Left ventricle myocardium inferior (tissue), 1 donor: Measurements from ENCODE around the gene TSPAN18. TPM values are rescaled to one million over a fixed set of nuclear protein-coding genes. Genes with fewer than 3 reads are reported as not detected.

Source experiments
- DNase-seq: peaks from one replicate; pipeline ENCODE4 v3.0.0-alpha.2; 2020
- H3K27ac ChIP-seq: fragments of 200-600 bp; replicated peaks from 2 replicates; pipeline ENCODE4 v1.8.0; 2021
- H3K27me3 ChIP-seq: fragments of 200-600 bp; 2 replicates; pipeline ENCODE4 v1.8.0; 2021; ENCODE audit warnings: low read depth
- H3K36me3 ChIP-seq: fragments of 200-600 bp; 2 replicates; pipeline ENCODE4 v1.8.0; 2021
- H3K4me1 ChIP-seq: fragments of 200-600 bp; 2 replicates; pipeline ENCODE4 v1.8.0; 2021
- H3K4me3 ChIP-seq: fragments of 200-600 bp; 2 replicates; pipeline ENCODE4 v1.8.0; 2021; ENCODE audit warnings: mild to moderate bottlenecking, moderate library complexity
- H3K9me3 ChIP-seq: fragments of 200-600 bp; replicated peaks from 2 replicates; pipeline ENCODE4 v1.8.0; 2021
- CTCF ChIP-seq: fragments of 200-600 bp; IDR thresholded peaks from 2 replicates; pipeline ENCODE4 v1.8.0; 2021; ENCODE audit warnings: antibody characterized with exemption, mild to moderate bottlenecking, borderline replicate concordance
- intact Hi-C: fragments of 100-400 bp; cut with micrococcal nuclease; formaldehyde crosslinking; loops from one replicate; pipeline ENCODE4 v1.11.0; 2022
- total RNA-seq: library from RNA; stranded (reverse); fragmentation: NEBNext Ultra II Directional; extraction: Animal tissue kit (Norgen Biotek cat#: 25700); gene quantifications from one replicate; pipeline ENCODE4 v1.2.1, GENCODE V29; 2021
- donor health status: DM: no; HTN: yes; CAD: no; lungs with severe emphysema.

The TSPAN18 gene
- total RNA-seq, 1 donor from 2014 or later: 129 TPM

GRCh38 chr11:44802347-44802746 is 75.6 kb downstream of the TSPAN18 start:
- no peak overlapping the region for H3K4me3 ChIP-seq
- no peaks in the 10 kb centered on the region for H3K9me3 ChIP-seq
- H3K27me3 ChIP-seq: no peaks in the 10 kb centered on the region
- no peaks in the 10 kb centered on the region for H3K36me3 ChIP-seq
- no peak for DNase-seq
- no peak for TF ChIP-seq CTCF
- peaks cover 66% of the 10 kb centered on the region for H3K4me1 ChIP-seq
- H3K27ac ChIP-seq: no peak overlapping the region
- intact Hi-C loops: no loop called here

- Histone ChIP-seq H3K36me3 (no peaks in the 10 kb centered on the region), H3K27ac (no peak overlapping the region), H3K27me3 (no peaks in the 10 kb centered on the region), H3K9me3 (no peaks in the 10 kb centered on the region), H3K4me1 (peaks cover 65% of the 10 kb centered on the region), H3K4me3 (no peak overlapping the region)
- TF ChIP-seq CTCF: no peak
- DNase-seq: no peak
- intact Hi-C loops: no loop called here
Measured at GRCh38 chr11:44803009-44803408, 76.2 kb downstream of the TSPAN18 start.

GRCh38 chr11:44804449-44805437 is 78.0 kb downstream of the TSPAN18 start:
- Histone ChIP-seq H3K27me3 (no peaks in the 10 kb centered on the region), H3K4me1 (peaks cover 58% of the 10 kb centered on the region), H3K36me3 (no peaks in the 10 kb centered on the region), H3K27ac (peak overlapping the region; percentile 38), H3K9me3 (no peaks in the 10 kb centered on the region), H3K4me3 (no peak overlapping the region)
- intact Hi-C loops: no loop called here
- no peak for TF ChIP-seq CTCF
- no peak for DNase-seq

- DNase-seq: no peak
- Histone ChIP-seq H3K27ac (no peak overlapping the region), H3K4me3 (no peak overlapping the region), H3K9me3 (no peaks in the 10 kb centered on the region), H3K4me1 (peaks cover 64% of the 10 kb centered on the region), H3K36me3 (no peaks in the 10 kb centered on the region), H3K27me3 (no peaks in the 10 kb centered on the region)
- TF ChIP-seq CTCF: no peak
- intact Hi-C loops: no loop called here
Measured at GRCh38 chr11:44805596-44805995, 78.8 kb downstream of the TSPAN18 start.

- Histone ChIP-seq H3K9me3 (no peaks in the 10 kb centered on the region), H3K4me1 (peaks cover 71% of the 10 kb centered on the region), H3K4me3 (no peak overlapping the region), H3K27me3 (no peaks in the 10 kb centered on the region), H3K27ac (no peak overlapping the region), H3K36me3 (no peaks in the 10 kb centered on the region)
- no peak for DNase-seq
- no peak for TF ChIP-seq CTCF
- intact Hi-C loops: no loop called here
Measured at GRCh38 chr11:44808053-44808753, 81.4 kb downstream of the TSPAN18 start.
